Common myeloid progenitor, CD34-positive (primary cell): ENCODE data around the gene CIRBP. TPM values are rescaled to one million over a fixed set of nuclear protein-coding genes. Genes with fewer than 3 reads are reported as not detected.

Experiments
- CTCF ChIA-PET: fragments of 350-600 bp; sonication (Branson Sonifier 250); formaldehyde crosslinking; loops from one replicate; lab custom pipeline; 2021; ENCODE audit warnings: antibody characterized with exemption; lab: Charles Lee
- POLR2A ChIA-PET: fragments of 350-600 bp; sonication (Branson Sonifier 250); formaldehyde crosslinking; loops from one replicate; lab custom pipeline; 2021; ENCODE audit warnings: antibody characterized with exemption; lab: Charles Lee
- DNase-seq, 3 donors: peaks; one replicate each; pipeline versions ENCODE4 v3.0.0 to v3.0.0-alpha.2; 2013
- H3K27ac ChIP-seq, 2 experiments: 1 replicate in 1 of 2; 2 replicates in 1 of 2; pipeline ENCODE4 v1.7.0; 2013; ENCODE audit warnings: inconsistent platforms in 2 of 2, low read length in 2 of 2, mild to moderate bottlenecking in 2 of 2, low read depth in 1 of 2, moderate library complexity in 1 of 2; ENCODE audit not compliant: severe bottlenecking in 2 of 2, insufficient read depth in 1 of 2, poor library complexity in 1 of 2
- H3K27me3 ChIP-seq, 5 experiments: replicated peaks in 2 of 5; 1 replicate in 3 of 5; 2 replicates in 2 of 5; pipeline versions ENCODE4 v1.6.1 to v1.7.0; 2013; ENCODE audit warnings: low read length in 4 of 5, mild to moderate bottlenecking in 2 of 5, moderate library complexity in 2 of 5, inconsistent platforms in 1 of 5; ENCODE audit not compliant: insufficient read depth in 5 of 5, control insufficient read depth in 4 of 5
- H3K36me3 ChIP-seq, 4 experiments: 1 replicate in 2 of 4; 2 replicates in 2 of 4; pipeline versions ENCODE4 v1.6.1 to v1.7.0; 2013; ENCODE audit warnings: low read length in 3 of 4, control low read depth in 1 of 4, mild to moderate bottlenecking in 1 of 4; ENCODE audit not compliant: control insufficient read depth in 4 of 4, insufficient read depth in 4 of 4
- H3K4me1 ChIP-seq, 4 experiments: 1 replicate in 3 of 4; 2 replicates in 1 of 4; pipeline versions ENCODE4 v1.6.1 to v1.7.1; 2013; ENCODE audit warnings: low read length in 3 of 4, mild to moderate bottlenecking in 3 of 4, control low read depth in 1 of 4, inconsistent platforms in 1 of 4, moderate library complexity in 1 of 4; ENCODE audit not compliant: control insufficient read depth in 4 of 4, insufficient read depth in 4 of 4; ENCODE audit errors: control extremely low read depth in 1 of 4
- H3K4me3 ChIP-seq, 7 experiments: 1 replicate in 4 of 7; 2 replicates in 3 of 7; pipeline versions ENCODE4 v1.5.1 to v1.7.0; 2013; ENCODE audit warnings: mild to moderate bottlenecking in 7 of 7, low read length in 6 of 7, moderate library complexity in 6 of 7, inconsistent platforms in 2 of 7, low read depth in 2 of 7, control low read depth in 1 of 7; ENCODE audit not compliant: insufficient read depth in 4 of 7, control insufficient read depth in 1 of 7; ENCODE audit errors: extremely low read depth in 1 of 7
- H3K9me3 ChIP-seq, 5 experiments: 1 replicate in 4 of 5; 2 replicates in 1 of 5; pipeline versions ENCODE4 v1.6.1 to v1.7.1; 2013; ENCODE audit warnings: low read length in 4 of 5, mild to moderate bottlenecking in 2 of 5, inconsistent platforms in 1 of 5, low read depth in 1 of 5, moderate library complexity in 1 of 5; ENCODE audit not compliant: control insufficient read depth in 4 of 5, insufficient read depth in 2 of 5; ENCODE audit errors: control extremely low read depth in 1 of 5
- WGBS: methylation state at CpG from one replicate; pipeline ENCODE4 v1.1.5; 2013; ENCODE audit not compliant: insufficient coverage; 5-methylcytosine and 5-hydroxymethylcytosine counted together
- polyA plus RNA-seq: library from polyadenylated mRNA; unstranded; fragments of 120-200 nt; gene quantifications from one replicate; pipeline ENCODE4 v1.2.1, GENCODE V29; 2013

CIRBP gene
- 461 TPM for polyA plus RNA-seq

DNA sequence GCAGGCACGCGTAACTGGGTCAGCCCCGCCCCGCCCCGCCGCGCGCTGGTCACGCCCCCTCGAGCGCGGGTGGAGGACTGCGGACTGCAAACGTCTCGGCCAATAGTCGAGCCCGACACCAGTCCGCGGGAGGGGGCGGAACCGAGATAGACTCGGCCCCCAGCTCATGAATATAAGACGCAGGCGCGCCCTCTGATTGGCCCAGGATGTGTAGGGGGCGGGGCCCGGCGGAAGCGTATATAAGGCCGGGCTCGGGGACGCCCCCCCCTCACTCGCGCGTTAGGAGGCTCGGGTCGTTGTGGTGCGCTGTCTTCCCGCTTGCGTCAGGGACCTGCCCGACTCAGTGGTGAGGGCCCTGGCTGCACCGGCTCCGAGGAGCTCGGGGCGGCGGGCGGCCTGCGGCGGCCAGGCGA lies at the start of gene CIRBP:
CIRBP (plus strand) TSS at position 268 of the 413 bp plus-strand sequence. CDS start 1,602 bp downstream, outside the sequence.
- H3K36me3 ChIP-seq, result peaks cover 0 to 36% (median 33%) of the 10 kb centered on the region in 4 experiments
- peak within 1 kb of the TSS; percentile 90 to 94 for H3K27ac ChIP-seq
- POLR2A ChIA-PET, result interaction anchor here (0.6 to 5.0 kb wide), 15 partner anchors 8 to 337 kb away, joined by 3 to 98 read pairs (median 5); partner anchors contain the start of genes ATP5F1D and MIDN
- peaks cover 8 to 79% (median 76%) of the 10 kb centered on the region in 4 experiments for H3K4me1 ChIP-seq
- CTCF ChIA-PET, result interaction anchor here (1.0 to 17.7 kb wide), 4 partner anchors 10 to 114 kb away, joined by 4 to 268 read pairs (median 6); partner anchors contain the start of gene ATP5F1D
- 0% methylated on average over 35 of the region's 50 CpGs for WGBS
- no peaks in the 10 kb centered on the region for H3K9me3 ChIP-seq
- peak within 1 kb of the TSS; percentile 68 to 94 (median 83) for H3K4me3 ChIP-seq
- peaks cover 0 to 6% (median 0%) of the 10 kb centered on the region in 5 experiments for H3K27me3 ChIP-seq
- DNase-seq, result peak; percentile 98 to 99 (median 99)

DNA sequence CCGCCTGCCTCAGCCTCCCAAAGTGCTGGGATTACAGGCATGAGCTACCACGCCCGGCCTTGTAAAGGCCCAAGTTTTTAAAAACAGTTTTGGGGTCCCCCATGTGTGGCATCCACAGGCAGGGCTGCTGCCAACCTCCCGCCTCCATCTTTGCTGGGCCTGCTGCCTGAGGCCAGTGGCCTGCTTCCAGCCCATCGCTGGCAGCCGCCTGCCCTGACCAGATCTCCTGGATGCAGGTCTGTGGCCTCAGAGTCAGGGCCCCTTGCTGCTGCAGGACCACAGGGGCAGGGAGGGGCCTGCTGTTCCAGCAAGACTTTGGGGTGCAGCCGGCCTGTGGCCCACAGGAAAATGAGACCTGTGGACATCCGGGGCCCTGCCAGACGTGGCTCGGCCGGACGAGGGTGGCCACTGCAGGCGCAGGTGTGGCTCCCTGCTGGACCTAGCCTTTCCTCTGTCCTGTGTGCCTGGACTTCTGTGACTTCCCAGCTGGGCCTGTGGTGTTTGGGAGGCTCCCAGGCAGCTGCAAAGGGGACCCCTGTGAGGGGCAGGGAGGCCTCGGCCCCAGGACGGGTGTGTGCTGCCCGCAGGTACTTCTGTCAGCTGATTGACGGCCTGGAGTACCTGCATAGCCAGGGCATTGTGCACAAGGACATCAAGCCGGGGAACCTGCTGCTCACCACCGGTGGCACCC lies 49.2 kb upstream of the CIRBP start:
- POLR2A ChIA-PET, result no interaction called here
- Histone ChIP-seq H3K36me3 (peaks cover 0 to 60% (median 39%) of the 10 kb centered on the region in 4 experiments), H3K9me3 (no peaks in the 10 kb centered on the region), H3K4me1 (peaks cover 0 to 8% (median 1%) of the 10 kb centered on the region in 4 experiments), H3K27ac (no peak overlapping the region), H3K4me3 (no peak overlapping the region), H3K27me3 (no peaks in the 10 kb centered on the region)
- CTCF ChIA-PET, result interaction anchor here (1.0 to 4.6 kb wide), 6 partner anchors 8 to 107 kb away, joined by 3 to 33 read pairs (median 6); no protein-coding TSS in a partner anchor
- DNase-seq, result no peak
- WGBS, result over 99% methylated on average over 19 of the region's 19 CpGs

- ChIA-PET CTCF (interaction anchor here (0.9 to 4.6 kb wide), 8 partner anchors 8 to 218 kb away, joined by 3 to 33 read pairs (median 5); no protein-coding TSS in a partner anchor), POLR2A (no interaction called here)
- DNase-seq, result no peak
- Histone ChIP-seq H3K9me3 (no peaks in the 10 kb centered on the region), H3K4me3 (no peak overlapping the region), H3K27ac (no peak overlapping the region), H3K36me3 (peaks cover 0 to 62% (median 41%) of the 10 kb centered on the region in 4 experiments), H3K4me1 (peaks cover 0 to 4% (median 0%) of the 10 kb centered on the region in 4 experiments), H3K27me3 (no peaks in the 10 kb centered on the region)
- WGBS, result 97% methylated on average over 32 of the region's 33 CpGs
Observed at GRCh38 chr19:1220477-1220930, 48.6 kb upstream of the CIRBP start.

GRCh38 chr19:1220976-1221903 lies 47.9 kb upstream of the CIRBP start:
- Histone ChIP-seq H3K27me3 (no peaks in the 10 kb centered on the region), H3K9me3 (no peaks in the 10 kb centered on the region), H3K4me1 (peaks cover 0 to 4% (median 0%) of the 10 kb centered on the region in 4 experiments), H3K4me3 (no peak overlapping the region), H3K36me3 (peaks cover 0 to 66% (median 41%) of the 10 kb centered on the region in 4 experiments), H3K27ac (no peak overlapping the region)
- DNase-seq, result no peak
- ChIA-PET POLR2A (no interaction called here), CTCF (interaction anchor here (0.6 to 4.6 kb wide), 12 partner anchors 9 to 219 kb away, joined by 3 to 33 read pairs (median 6); partner anchors contain the start of gene ATP5F1D)
- 96% methylated on average over 35 of the region's 38 CpGs for WGBS

GRCh38 chr19:1221904-1222255 lies 47.3 kb upstream of the CIRBP start:
- peaks cover 0 to 4% (median 0%) of the 10 kb centered on the region in 4 experiments for H3K4me1 ChIP-seq
- no peak overlapping the region for H3K4me3 ChIP-seq
- no peak for DNase-seq
- no peak overlapping the region for H3K27ac ChIP-seq
- no peaks in the 10 kb centered on the region for H3K9me3 ChIP-seq
- peaks cover 0 to 70% (median 43%) of the 10 kb centered on the region in 4 experiments for H3K36me3 ChIP-seq
- CTCF ChIA-PET, result interaction anchor here (0.6 to 4.6 kb wide), 11 partner anchors 8 to 157 kb away, joined by 3 to 33 read pairs (median 6); partner anchors contain the start of gene ATP5F1D
- H3K27me3 ChIP-seq, result no peaks in the 10 kb centered on the region
- POLR2A ChIA-PET, result no interaction called here
- WGBS, result 97% methylated on average over 22 of the region's 22 CpGs

GRCh38 chr19:1222394-1222793 lies 46.7 kb upstream of the CIRBP start:
- no peaks in the 10 kb centered on the region for H3K27me3 ChIP-seq

More at GRCh38 chr19:1222394-1222793, 46.7 kb upstream of the CIRBP start:
- DNase-seq, result no peak
- 98% methylated on average over 14 of the region's 14 CpGs for WGBS
- H3K4me3 ChIP-seq, result no peak overlapping the region
- POLR2A ChIA-PET, result no interaction called here
- CTCF ChIA-PET, result interaction anchor here (0.6 to 4.6 kb wide), 9 partner anchors 10 to 158 kb away, joined by 3 to 33 read pairs (median 6); partner anchors contain the start of gene ATP5F1D
- H3K4me1 ChIP-seq, result peaks cover 0 to 4% (median 0%) of the 10 kb centered on the region in 4 experiments
- H3K36me3 ChIP-seq, result peaks cover 2 to 72% (median 45%) of the 10 kb centered on the region in 4 experiments
- no peaks in the 10 kb centered on the region for H3K9me3 ChIP-seq
- no peak overlapping the region for H3K27ac ChIP-seq
